Gastroesophageal sphincter (tissue), 4 donors: ENCODE results near the gene SCCPDH. TPM values are rescaled to one million over a fixed set of nuclear protein-coding genes. Genes with fewer than 3 reads are reported as not detected.
"Not testable (repeated sequence)": the region's sequence is repeated elsewhere in the genome, so short reads cannot be mapped to it uniquely, and the experiment has no call there.

Experiments used
- ATAC-seq: fragments of 150-250 bp; one replicate; pipeline ENCODE4 v1.9.1; 2016; ENCODE audit warnings: mild to moderate bottlenecking, moderate library complexity
- H3K27ac ChIP-seq, 4 donors: fragments of 200-600 bp; sonication (generic) in 3 of 4; 1 replicate in 3 of 4; 2 replicates in 1 of 4; pipeline ENCODE4 v1.5.1; 2016 to 2019
- H3K27me3 ChIP-seq: fragments of 200-600 bp; sonication (generic); one replicate; pipeline ENCODE4 v1.5.1; 2019
- H3K36me3 ChIP-seq, 2 donors: fragments of 200-600 bp; sonication (generic); one replicate each; pipeline ENCODE4 v1.5.1; 2019; ENCODE audit warnings: control low read depth in 1 of 2
- H3K4me1 ChIP-seq, 3 donors: fragments of 200-600 bp; sonication (generic); 1 replicate in 2 of 3; 2 replicates in 1 of 3; pipeline ENCODE4 v1.5.1; 2016 to 2019; ENCODE audit warnings: control low read depth in 2 of 3
- H3K4me3 ChIP-seq, 2 donors: fragments of 200-600 bp; sonication (generic); one replicate each; pipeline ENCODE4 v1.5.1; 2019; ENCODE audit warnings: mild to moderate bottlenecking in 1 of 2, moderate library complexity in 1 of 2
- H3K9me3 ChIP-seq, 3 donors: fragments of 200-600 bp; sonication (generic); one replicate each; pipeline ENCODE4 v1.5.1; 2017 to 2019; ENCODE audit warnings: control low read depth in 2 of 3
- EP300 ChIP-seq: sonication (generic); formaldehyde crosslinking; IDR thresholded peaks from one replicate; pipeline ENCODE4 v1.6.1; 2017; ENCODE audit warnings: antibody characterized with exemption, mild to moderate bottlenecking
- POLR2A ChIP-seq, 2 donors: fragments of 450-650 bp; IDR thresholded peaks; one replicate each; pipeline ENCODE4 v1.6.1; 2017; ENCODE audit warnings: antibody characterized with exemption in 2 of 2, mild to moderate bottlenecking in 2 of 2, moderate library complexity in 1 of 2
- POLR2AphosphoS5 ChIP-seq: sonication (generic); formaldehyde crosslinking; IDR thresholded peaks from one replicate; pipeline ENCODE4 v1.6.1; 2017; ENCODE audit warnings: antibody characterized with exemption
- WGBS, 2 donors: methylation state at CpG; one replicate each; pipeline ENCODE4 v1.1.5; 2018; ENCODE audit warnings: low coverage in 1 of 2; 5-methylcytosine and 5-hydroxymethylcytosine counted together
- total RNA-seq, 4 donors: library from RNA; depleted of rRNA; stranded (reverse); fragments of >200 nt; gene quantifications; one replicate each; pipeline ENCODE4 v1.1.0, GENCODE V29; 2016
- TF ChIP-seq, protein P1 (sequence below), 4 experiments: fragments of 200-600 bp in 2 of 4; fragments of 450-650 bp in 2 of 4; sonication (generic) in 1 of 4; IDR thresholded peaks; one replicate each; pipeline ENCODE4 v1.5.1; 2017 to 2019; ENCODE audit warnings: antibody characterized with exemption in 4 of 4, mild to moderate bottlenecking in 2 of 4, moderate library complexity in 2 of 4

The SCCPDH gene
- total RNA-seq, 4 donors from 2014 or later: 21.3 to 32.2 (median 23.1) TPM

DNA sequence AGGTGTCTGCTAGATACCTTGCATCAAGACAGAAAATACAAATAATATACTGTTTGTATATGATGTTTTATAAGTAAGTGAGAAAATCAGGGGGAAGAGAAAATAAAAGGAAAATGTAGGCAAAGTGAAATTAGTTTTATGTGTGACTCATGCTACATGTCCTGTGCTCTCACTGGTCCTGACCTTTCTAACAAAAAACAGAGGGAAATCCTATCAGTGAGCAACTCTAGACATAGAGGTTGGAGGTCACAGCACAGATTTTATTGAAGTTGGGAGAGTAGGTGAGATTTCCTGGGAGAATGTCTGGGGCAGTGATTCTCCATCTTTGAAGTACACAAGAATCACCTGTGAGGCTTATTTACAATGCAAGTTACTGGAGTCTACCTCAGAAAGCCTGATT lies 9.5 kb downstream of the SCCPDH start:
- H3K36me3 ChIP-seq: peaks cover 0 to 98% of the 10 kb centered on the region in 2 donors
- ATAC-seq: no peak
- H3K4me3 ChIP-seq: no peak overlapping the region
- peaks cover 0 to 5% (median 0%) of the 10 kb centered on the region in 3 donors for H3K9me3 ChIP-seq
- no peaks in the 10 kb centered on the region for H3K27me3 ChIP-seq
- no peak overlapping the region for H3K27ac ChIP-seq
- TF ChIP-seq EP300: no peak
- no peak for TF ChIP-seq POLR2A (IDR thresholded peaks at IDR 0.05)
- TF ChIP-seq POLR2AphosphoS5: no peak
- TF ChIP-seq, protein P1, sequence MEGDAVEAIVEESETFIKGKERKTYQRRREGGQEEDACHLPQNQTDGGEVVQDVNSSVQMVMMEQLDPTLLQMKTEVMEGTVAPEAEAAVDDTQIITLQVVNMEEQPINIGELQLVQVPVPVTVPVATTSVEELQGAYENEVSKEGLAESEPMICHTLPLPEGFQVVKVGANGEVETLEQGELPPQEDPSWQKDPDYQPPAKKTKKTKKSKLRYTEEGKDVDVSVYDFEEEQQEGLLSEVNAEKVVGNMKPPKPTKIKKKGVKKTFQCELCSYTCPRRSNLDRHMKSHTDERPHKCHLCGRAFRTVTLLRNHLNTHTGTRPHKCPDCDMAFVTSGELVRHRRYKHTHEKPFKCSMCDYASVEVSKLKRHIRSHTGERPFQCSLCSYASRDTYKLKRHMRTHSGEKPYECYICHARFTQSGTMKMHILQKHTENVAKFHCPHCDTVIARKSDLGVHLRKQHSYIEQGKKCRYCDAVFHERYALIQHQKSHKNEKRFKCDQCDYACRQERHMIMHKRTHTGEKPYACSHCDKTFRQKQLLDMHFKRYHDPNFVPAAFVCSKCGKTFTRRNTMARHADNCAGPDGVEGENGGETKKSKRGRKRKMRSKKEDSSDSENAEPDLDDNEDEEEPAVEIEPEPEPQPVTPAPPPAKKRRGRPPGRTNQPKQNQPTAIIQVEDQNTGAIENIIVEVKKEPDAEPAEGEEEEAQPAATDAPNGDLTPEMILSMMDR (IDR thresholded peaks at IDR 0.05): no peak
- H3K4me1 ChIP-seq: no peaks in the 10 kb centered on the region

DNA sequence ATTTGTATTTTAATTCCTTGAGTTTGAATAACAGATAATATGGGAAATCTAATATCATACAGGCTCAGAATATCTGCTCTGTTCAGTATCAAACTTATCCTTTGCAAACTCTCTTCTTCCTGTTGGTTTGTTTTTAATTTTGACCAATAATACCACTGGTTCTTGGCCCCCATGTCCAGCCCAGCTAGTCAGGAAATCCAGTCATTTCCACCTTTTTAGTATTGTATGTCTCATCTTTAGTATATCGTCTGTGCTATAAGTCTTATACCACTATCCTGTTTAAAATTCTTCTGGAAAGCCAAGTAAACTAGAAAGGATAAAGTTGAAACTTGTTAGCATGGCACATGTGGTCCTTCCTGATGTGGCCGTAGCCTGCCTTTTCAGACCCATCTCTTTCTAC lies 10.7 kb downstream of the SCCPDH start:
- TF ChIP-seq POLR2AphosphoS5: no peak
- TF ChIP-seq EP300: no peak
- TF ChIP-seq, protein P1 (IDR thresholded peaks at IDR 0.05): no peak
- TF ChIP-seq POLR2A (IDR thresholded peaks at IDR 0.05): no peak
- peaks cover 0 to 98% of the 10 kb centered on the region in 2 donors for H3K36me3 ChIP-seq
- H3K4me1 ChIP-seq: no peaks in the 10 kb centered on the region
- H3K27me3 ChIP-seq: no peaks in the 10 kb centered on the region
- H3K4me3 ChIP-seq: no peak overlapping the region
- WGBS, 2 donors: 76 to 78% methylated on average over 2 of the region's 2 CpGs
- H3K9me3 ChIP-seq: no peaks in the 10 kb centered on the region
- H3K27ac ChIP-seq: no peak overlapping the region
- no peak for ATAC-seq

DNA sequence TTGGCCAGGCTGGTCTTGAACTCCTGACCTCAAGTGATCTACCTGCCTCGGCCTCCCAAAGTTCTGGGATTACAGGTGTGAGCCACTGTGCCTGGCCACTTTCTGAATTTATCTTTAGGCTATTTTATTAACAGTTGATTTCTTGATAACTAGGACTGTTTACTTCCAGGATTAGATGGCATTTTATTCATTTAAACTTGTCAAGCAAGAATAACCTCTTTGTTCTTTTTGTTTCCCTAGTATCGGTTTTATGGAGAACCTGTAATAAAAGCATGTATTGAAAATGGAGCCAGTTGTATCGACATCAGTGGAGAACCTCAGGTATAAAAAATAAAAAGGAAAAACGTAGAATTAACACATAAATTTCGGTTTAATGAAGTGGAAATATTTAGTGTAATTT lies 11.5 kb downstream of the SCCPDH start:
- TF ChIP-seq EP300: no peak
- TF ChIP-seq, protein P1 (IDR thresholded peaks at IDR 0.05): no peak
- TF ChIP-seq POLR2AphosphoS5: no peak
- TF ChIP-seq POLR2A (IDR thresholded peaks at IDR 0.05): no peak
- 87 to 90% methylated on average over 5 of the region's 5 CpGs for WGBS, 2 donors
- Histone ChIP-seq H3K4me1 (no peaks in the 10 kb centered on the region), H3K9me3 (no peaks in the 10 kb centered on the region), H3K27me3 (no peaks in the 10 kb centered on the region), H3K36me3 (peaks cover 0 to 98% of the 10 kb centered on the region in 2 donors), H3K27ac (no peak overlapping the region), H3K4me3 (no peak overlapping the region)
- ATAC-seq: no peak

GRCh38 chr1:246742396-246742795 lies 18.2 kb downstream of the SCCPDH start:
- Histone ChIP-seq H3K36me3 (peaks cover 0 to 81% of the 10 kb centered on the region in 2 donors), H3K9me3 (no peaks in the 10 kb centered on the region), H3K27ac (no peak overlapping the region), H3K4me3 (no peak overlapping the region), H3K4me1 (no peaks in the 10 kb centered on the region), H3K27me3 (no peaks in the 10 kb centered on the region)
- no peak for TF ChIP-seq POLR2A (IDR thresholded peaks at IDR 0.05)
- TF ChIP-seq POLR2AphosphoS5: no peak
- no peak for TF ChIP-seq EP300
- TF ChIP-seq, protein P1 (IDR thresholded peaks at IDR 0.05): no peak
- ATAC-seq: no peak
- WGBS, 2 donors: 89 to 93% methylated on average over 8 of the region's 8 CpGs

- peaks cover 0 to 59% of the 10 kb centered on the region in 2 donors for H3K36me3 ChIP-seq
- not testable (repeated sequence) for H3K4me3 ChIP-seq, H3K4me1 ChIP-seq, H3K27me3 ChIP-seq, ATAC-seq, H3K27ac ChIP-seq, H3K9me3 ChIP-seq
- WGBS, 2 donors: 90 to 92% methylated on average over 2 to 5 of the region's 10 CpGs
These were observed 21.9 kb downstream of the SCCPDH start for GRCh38 chr1:246746155-246746554.

GRCh38 chr1:246748006-246748405 lies 23.8 kb downstream of the SCCPDH start:
- no peaks in the 10 kb centered on the region for H3K27me3 ChIP-seq
- TF ChIP-seq POLR2AphosphoS5 (no peak), EP300 (no peak), POLR2A (IDR thresholded peaks at IDR 0.05) (no peak)
- TF ChIP-seq, protein P1 (IDR thresholded peaks at IDR 0.05): no peak
- no peak overlapping the region for H3K4me3 ChIP-seq
- H3K27ac ChIP-seq: no peak overlapping the region
- H3K4me1 ChIP-seq: no peaks in the 10 kb centered on the region
- H3K36me3 ChIP-seq: peaks cover 0 to 40% of the 10 kb centered on the region in 2 donors
- ATAC-seq: no peak
- H3K9me3 ChIP-seq: no peaks in the 10 kb centered on the region
- 74 to 75% methylated on average over 9 of the region's 9 CpGs for WGBS, 2 donors
